ENCODE measurements around the gene CDC73. TPM values are rescaled to one million over a fixed set of nuclear protein-coding genes. Genes with fewer than 3 reads are reported as not detected.

The CDC73 gene
- total RNA-seq, 1 donor from 2014 or later = 50.5 TPM

- Mint-ChIP-seq H3K9me3 (no peaks in the 10 kb centered on the region), H3K4me3 (peak overlapping the region; percentile 95), H3K36me3 (ENCODE audit: low read depth) (no peaks in the 10 kb centered on the region), H3K27me3 (ENCODE audit: low read depth) (no peaks in the 10 kb centered on the region), H3K4me1 (peaks cover 33% of the 10 kb centered on the region), H3K27ac (ENCODE audit: unreplicated experiment) (no peak overlapping the region)
- DNase-seq (ENCODE audit: low read depth, low spot score) = no peak
- TF ChIP-seq CTCF (conservative IDR thresholded peaks at IDR 0.05) = no peak
These were observed 17.9 kb upstream of the CDC73 start for GRCh38 chr1:193103759-193104501.

GRCh38 chr1:193104502-193104906, 17.3 kb upstream of the CDC73 start:
- TF ChIP-seq CTCF (conservative IDR thresholded peaks at IDR 0.05) = no peak
- Mint-ChIP-seq H3K27me3 (ENCODE audit: low read depth) (no peaks in the 10 kb centered on the region), H3K4me1 (peaks cover 33% of the 10 kb centered on the region), H3K36me3 (ENCODE audit: low read depth) (no peaks in the 10 kb centered on the region), H3K9me3 (no peaks in the 10 kb centered on the region), H3K27ac (ENCODE audit: unreplicated experiment) (peak overlapping the region; percentile 59), H3K4me3 (peak overlapping the region; percentile 95)
- peak; percentile 16 for DNase-seq (ENCODE audit: low read depth, low spot score)

GRCh38 chr1:193104907-193105820, 16.7 kb upstream of the CDC73 start, which contains the start of gene GLRX2:
Gene GLRX2 (minus strand): TSS chr1:193105414. CDS start chr1:193105382, 32 bp downstream.
- no peak for TF ChIP-seq CTCF (conservative IDR thresholded peaks at IDR 0.05)
- Mint-ChIP-seq H3K4me1 (peaks cover 33% of the 10 kb centered on the region), H3K27ac (ENCODE audit: unreplicated experiment) (peak within 1 kb of the TSS; percentile 59), H3K9me3 (no peaks in the 10 kb centered on the region), H3K27me3 (ENCODE audit: low read depth) (no peaks in the 10 kb centered on the region), H3K4me3 (peak within 1 kb of the TSS; percentile 95), H3K36me3 (ENCODE audit: low read depth) (no peaks in the 10 kb centered on the region)
- DNase-seq (ENCODE audit: low read depth, low spot score) = peak; percentile 71

GRCh38 chr1:193105821-193106177, 16.0 kb upstream of the CDC73 start:
- no peak for DNase-seq (ENCODE audit: low read depth, low spot score)
- peaks cover 33% of the 10 kb centered on the region for H3K4me1 Mint-ChIP-seq
- no peak for TF ChIP-seq CTCF (conservative IDR thresholded peaks at IDR 0.05)
- H3K27ac Mint-ChIP-seq (ENCODE audit: unreplicated experiment) = no peak overlapping the region
- peak overlapping the region; percentile 95 for H3K4me3 Mint-ChIP-seq
- no peaks in the 10 kb centered on the region for H3K27me3 Mint-ChIP-seq (ENCODE audit: low read depth)
- no peaks in the 10 kb centered on the region for H3K9me3 Mint-ChIP-seq
- H3K36me3 Mint-ChIP-seq (ENCODE audit: low read depth) = no peaks in the 10 kb centered on the region

GRCh38 chr1:193108471-193108870, 13.4 kb upstream of the CDC73 start:
- Mint-ChIP-seq H3K27ac (ENCODE audit: unreplicated experiment) (no peak overlapping the region), H3K4me1 (peaks cover 38% of the 10 kb centered on the region), H3K9me3 (no peaks in the 10 kb centered on the region), H3K36me3 (ENCODE audit: low read depth) (no peaks in the 10 kb centered on the region), H3K4me3 (no peak overlapping the region), H3K27me3 (ENCODE audit: low read depth) (no peaks in the 10 kb centered on the region)
- no peak for TF ChIP-seq CTCF (conservative IDR thresholded peaks at IDR 0.05)
- DNase-seq (ENCODE audit: low read depth, low spot score) = no peak

Data from neural crest cell (in vitro differentiated cells).